ENCODE data around the gene TPSB2.
"Not testable (repeated sequence)": the region's sequence is repeated elsewhere in the genome, so short reads cannot be mapped to it uniquely, and the experiment has no call there.

Gene TPSB2

DNA sequence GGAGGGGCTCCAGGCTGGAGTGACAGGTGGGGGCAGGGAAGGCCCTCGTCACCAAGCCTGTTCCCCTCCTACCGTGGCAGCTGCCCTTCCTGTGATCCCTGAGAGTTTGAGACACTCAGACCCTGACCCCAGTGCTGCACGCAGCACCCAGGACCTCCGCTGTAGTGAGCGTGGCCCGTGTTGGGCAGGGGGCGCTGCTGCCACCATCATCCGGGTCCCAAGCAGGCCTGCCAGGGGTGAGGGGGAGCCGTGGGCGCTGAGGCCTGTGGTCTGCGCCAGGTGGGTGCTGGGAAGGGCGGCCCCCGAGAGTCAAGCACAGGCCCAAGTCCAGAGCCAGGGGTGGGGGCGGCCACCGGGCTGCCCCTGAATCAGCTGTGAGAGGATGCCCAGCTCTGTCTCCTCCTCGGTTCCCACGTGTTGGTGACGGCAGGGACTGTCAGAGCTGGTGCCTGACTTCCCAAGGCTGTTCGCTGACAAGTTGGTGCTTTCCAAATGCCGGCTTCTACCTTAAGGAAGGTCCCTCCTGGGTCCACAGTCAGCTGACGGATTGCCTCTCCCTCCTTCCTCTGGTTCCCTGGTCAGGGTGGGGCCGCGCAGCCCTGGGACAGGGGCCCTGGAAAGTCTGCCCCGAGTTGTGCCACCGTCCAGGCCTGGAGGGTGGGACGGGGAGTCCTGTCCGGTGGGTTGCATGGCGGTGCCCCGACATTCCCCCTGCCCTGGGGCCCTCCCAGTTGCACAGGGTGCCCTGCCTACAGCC is 36.0 kb downstream of the TPSB2 start:
- H3K36me3 ChIP-seq (ENCODE audit: control insufficient read depth in 1 of 2, insufficient read depth in 2 of 2, low read depth in 1 of 2, low read length in 2 of 2), result no peaks in the 10 kb centered on the region
- 79% methylated on average over 29 of the region's 29 CpGs for WGBS
- H2AK5ac ChIP-seq (ENCODE audit: low read length, severe bottlenecking), result no peak overlapping the region
- no peak overlapping the region for H4K91ac ChIP-seq (ENCODE audit: low read length)
- H3K4ac ChIP-seq (ENCODE audit: low read depth in 1 of 2, low read length in 2 of 2), result no peak overlapping the region
- H3K4me3 ChIP-seq (ENCODE audit: insufficient read depth in 1 of 2, low read depth in 1 of 2, low read length in 2 of 2), result no peak overlapping the region
- no peak overlapping the region for H2BK120ac ChIP-seq (ENCODE audit: low read depth, low read length)
- H3K27me3 ChIP-seq (ENCODE audit: control insufficient read depth in 1 of 2, insufficient read depth in 1 of 2, low read length in 2 of 2), result peaks cover 5 to 38% of the 10 kb centered on the region in 2 experiments
- no peak overlapping the region for H3K18ac ChIP-seq (ENCODE audit: low read depth in 1 of 2, low read length in 2 of 2)
- H3K4me1 ChIP-seq (ENCODE audit: control insufficient read depth, insufficient read depth, low read depth, low read length), result peaks cover 2% of the 10 kb centered on the region
- H4K8ac ChIP-seq (ENCODE audit: low read length), result no peak overlapping the region
- H3K23ac ChIP-seq (ENCODE audit: low read length in 2 of 2), result no peak overlapping the region
- H3K9ac ChIP-seq (ENCODE audit: low read length), result no peak overlapping the region
- no peaks in the 10 kb centered on the region for H3K79me1 ChIP-seq (replicated peaks; ENCODE audit: low read length, poor library complexity, severe bottlenecking)
- no peaks in the 10 kb centered on the region for H3K9me3 ChIP-seq (ENCODE audit: control insufficient read depth, low read length)
- no peak overlapping the region for H2BK5ac ChIP-seq (ENCODE audit: low read depth, low read length, poor library complexity, severe bottlenecking)
- H3K27ac ChIP-seq (ENCODE audit: low read length, poor library complexity, severe bottlenecking), result no peak overlapping the region
- no peak overlapping the region for H2BK12ac ChIP-seq (ENCODE audit: low read length in 2 of 2)
- H2AFZ ChIP-seq (ENCODE audit: low read depth, low read length), result no peak overlapping the region
- no peak overlapping the region for H2BK15ac ChIP-seq (ENCODE audit: low read depth, poor library complexity, severe bottlenecking)
- H3K4me2 ChIP-seq (ENCODE audit: low read length, poor library complexity, severe bottlenecking), result no peak overlapping the region
- DNase-seq, result no peak
- H3K14ac ChIP-seq (ENCODE audit: low read length in 2 of 2), result no peak overlapping the region

DNA sequence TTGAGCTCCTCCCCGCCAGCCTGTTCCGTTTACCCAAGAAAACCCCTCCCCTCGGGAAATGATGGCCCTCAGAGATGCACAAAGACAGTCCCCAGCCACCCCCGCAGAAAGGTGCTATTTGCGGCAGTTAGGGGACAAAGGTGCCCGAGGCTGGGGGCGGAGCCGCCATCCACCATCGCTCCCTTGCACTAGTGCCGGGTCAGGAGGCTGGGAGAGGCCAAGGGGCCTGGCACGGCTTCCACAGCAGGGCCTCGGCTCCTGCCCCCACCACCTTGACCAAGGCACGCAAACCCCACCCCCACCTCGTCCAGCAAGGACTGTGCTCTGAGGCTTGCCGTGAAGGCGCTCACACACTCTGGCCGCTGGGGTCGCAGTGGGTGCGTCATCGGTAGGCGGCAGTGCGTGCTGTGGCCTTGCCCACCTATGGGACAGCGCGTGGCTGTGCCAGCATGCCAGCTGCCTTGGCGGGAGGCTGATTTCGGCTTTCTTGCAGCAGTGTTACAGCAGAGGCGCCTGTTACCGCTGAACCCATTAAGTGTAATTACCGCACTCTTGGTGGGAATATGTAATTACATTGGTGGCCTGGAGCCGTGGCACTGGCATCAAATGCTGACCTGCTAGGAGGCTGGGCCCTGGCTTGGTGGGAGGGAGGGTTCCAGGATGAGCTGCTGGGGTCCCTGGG is 36.7 kb downstream of the TPSB2 start:
- Histone ChIP-seq H3K79me1 (replicated peaks; ENCODE audit: low read length, poor library complexity, severe bottlenecking) (no peaks in the 10 kb centered on the region), H3K4me1 (ENCODE audit: control insufficient read depth, insufficient read depth, low read depth, low read length) (peaks cover 2% of the 10 kb centered on the region), H2AK5ac (ENCODE audit: low read length, severe bottlenecking) (no peak overlapping the region), H3K27ac (ENCODE audit: low read length, poor library complexity, severe bottlenecking) (no peak overlapping the region), H3K4me2 (ENCODE audit: low read length, poor library complexity, severe bottlenecking) (no peak overlapping the region), H4K91ac (ENCODE audit: low read length) (no peak overlapping the region), H2BK12ac (ENCODE audit: low read length in 2 of 2) (no peak overlapping the region), H2BK5ac (ENCODE audit: low read depth, low read length, poor library complexity, severe bottlenecking) (no peak overlapping the region), H3K4ac (ENCODE audit: low read depth in 1 of 2, low read length in 2 of 2) (no peak overlapping the region), H3K14ac (ENCODE audit: low read length in 2 of 2) (no peak overlapping the region), H3K36me3 (ENCODE audit: control insufficient read depth in 1 of 2, insufficient read depth in 2 of 2, low read depth in 1 of 2, low read length in 2 of 2) (no peaks in the 10 kb centered on the region), H3K9me3 (ENCODE audit: control insufficient read depth, low read length) (no peaks in the 10 kb centered on the region), H2AFZ (ENCODE audit: low read depth, low read length) (no peak overlapping the region), H2BK15ac (ENCODE audit: low read depth, poor library complexity, severe bottlenecking) (no peak overlapping the region), H3K9ac (ENCODE audit: low read length) (no peak overlapping the region), H3K4me3 (ENCODE audit: insufficient read depth in 1 of 2, low read depth in 1 of 2, low read length in 2 of 2) (no peak overlapping the region), H2BK120ac (ENCODE audit: low read depth, low read length) (no peak overlapping the region), H3K23ac (ENCODE audit: low read length in 2 of 2) (no peak overlapping the region), H3K18ac (ENCODE audit: low read depth in 1 of 2, low read length in 2 of 2) (no peak overlapping the region), H4K8ac (ENCODE audit: low read length) (no peak overlapping the region), H3K27me3 (ENCODE audit: control insufficient read depth in 1 of 2, insufficient read depth in 1 of 2, low read length in 2 of 2) (peaks cover 5 to 39% of the 10 kb centered on the region in 2 experiments)
- DNase-seq, result no peak
- WGBS, result 89% methylated on average over 30 of the region's 30 CpGs

DNA sequence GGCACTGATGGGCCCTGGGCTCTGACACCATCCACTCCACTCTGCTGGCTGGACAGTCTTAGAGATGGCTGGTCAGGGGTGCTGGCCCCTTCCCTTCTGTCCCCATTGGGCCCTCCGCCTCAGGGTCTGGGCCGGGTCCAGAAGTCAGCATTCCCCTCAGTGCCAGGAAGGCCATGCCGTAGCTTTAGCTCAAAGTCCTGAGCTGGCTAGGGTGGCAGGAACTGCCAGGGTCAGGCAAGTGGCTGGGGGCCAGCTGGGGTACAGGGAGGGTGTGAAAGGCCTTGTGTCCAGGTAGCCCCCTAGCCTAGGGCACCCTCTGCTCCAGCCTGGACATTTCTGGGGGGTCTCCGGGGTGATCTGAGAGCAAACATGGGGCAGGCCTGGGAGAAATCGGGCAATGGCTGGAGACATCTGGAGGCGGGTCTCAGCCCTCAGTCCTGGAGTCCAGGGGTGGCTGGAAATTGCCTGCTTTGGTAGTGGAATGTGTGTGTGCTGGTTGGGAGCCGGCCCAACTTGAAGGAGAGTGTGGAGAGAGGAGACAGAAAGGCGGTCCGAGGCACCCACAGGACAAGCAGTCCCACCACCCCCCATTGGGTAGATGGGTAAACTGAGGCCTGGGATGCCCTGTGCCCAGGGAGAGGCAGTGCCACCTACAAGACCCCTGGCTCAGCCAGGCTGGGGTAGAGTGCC is 37.5 kb downstream of the TPSB2 start:
- Histone ChIP-seq H3K4me3 (ENCODE audit: insufficient read depth in 1 of 2, low read depth in 1 of 2, low read length in 2 of 2) (no peak overlapping the region), H2BK5ac (ENCODE audit: low read depth, low read length, poor library complexity, severe bottlenecking) (no peak overlapping the region), H2AK5ac (ENCODE audit: low read length, severe bottlenecking) (no peak overlapping the region), H3K27me3 (ENCODE audit: control insufficient read depth in 1 of 2, insufficient read depth in 1 of 2, low read length in 2 of 2) (peaks cover 3 to 43% of the 10 kb centered on the region in 2 experiments), H3K36me3 (ENCODE audit: control insufficient read depth in 1 of 2, insufficient read depth in 2 of 2, low read depth in 1 of 2, low read length in 2 of 2) (no peaks in the 10 kb centered on the region), H2BK12ac (ENCODE audit: low read length in 2 of 2) (no peak overlapping the region), H2BK120ac (ENCODE audit: low read depth, low read length) (no peak overlapping the region), H2BK15ac (ENCODE audit: low read depth, poor library complexity, severe bottlenecking) (no peak overlapping the region), H3K9ac (ENCODE audit: low read length) (no peak overlapping the region), H3K4ac (ENCODE audit: low read depth in 1 of 2, low read length in 2 of 2) (no peak overlapping the region), H3K79me1 (replicated peaks; ENCODE audit: low read length, poor library complexity, severe bottlenecking) (no peaks in the 10 kb centered on the region), H4K91ac (ENCODE audit: low read length) (no peak overlapping the region), H2AFZ (ENCODE audit: low read depth, low read length) (no peak overlapping the region), H4K8ac (ENCODE audit: low read length) (no peak overlapping the region), H3K23ac (ENCODE audit: low read length in 2 of 2) (no peak overlapping the region), H3K9me3 (ENCODE audit: control insufficient read depth, low read length) (no peaks in the 10 kb centered on the region), H3K27ac (ENCODE audit: low read length, poor library complexity, severe bottlenecking) (no peak overlapping the region), H3K18ac (ENCODE audit: low read depth in 1 of 2, low read length in 2 of 2) (no peak overlapping the region), H3K4me2 (ENCODE audit: low read length, poor library complexity, severe bottlenecking) (no peak overlapping the region), H3K14ac (ENCODE audit: low read length in 2 of 2) (no peak overlapping the region), H3K4me1 (ENCODE audit: control insufficient read depth, insufficient read depth, low read depth, low read length) (peaks cover 2% of the 10 kb centered on the region)
- DNase-seq, result no peak
- WGBS, result 81% methylated on average over 8 of the region's 9 CpGs

DNA sequence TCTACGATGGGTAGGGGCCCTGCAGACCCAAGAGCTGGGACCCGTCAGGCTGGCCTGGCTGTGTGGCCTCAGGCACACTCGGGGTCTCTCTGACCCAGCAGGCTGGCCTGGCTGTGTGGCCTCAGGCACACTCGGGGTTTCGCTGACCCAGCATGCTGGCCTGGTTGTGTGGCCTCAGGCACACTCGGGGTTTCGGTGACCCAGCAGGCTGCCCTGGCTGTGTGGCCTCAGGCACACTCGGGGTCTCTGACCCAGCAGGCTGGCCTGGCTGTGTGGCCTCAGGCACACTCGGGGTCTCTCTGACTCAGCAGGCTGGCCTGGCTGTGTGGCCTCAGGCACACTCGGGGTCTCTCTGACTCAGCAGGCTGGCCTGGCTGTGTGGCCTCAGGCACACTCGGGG is 39.2 kb downstream of the TPSB2 start:
- H3K23ac ChIP-seq (ENCODE audit: low read length in 2 of 2); H3K18ac ChIP-seq (ENCODE audit: low read depth in 1 of 2, low read length in 2 of 2); H3K9ac ChIP-seq (ENCODE audit: low read length); H2BK120ac ChIP-seq (ENCODE audit: low read depth, low read length); H2BK5ac ChIP-seq (ENCODE audit: low read depth, low read length, poor library complexity, severe bottlenecking); H3K4me2 ChIP-seq (ENCODE audit: low read length, poor library complexity, severe bottlenecking); H3K4ac ChIP-seq (ENCODE audit: low read depth in 1 of 2, low read length in 2 of 2); DNase-seq; H2AFZ ChIP-seq (ENCODE audit: low read depth, low read length); H2BK12ac ChIP-seq (ENCODE audit: low read length in 2 of 2); H3K4me1 ChIP-seq (ENCODE audit: control insufficient read depth, insufficient read depth, low read depth, low read length); H4K91ac ChIP-seq (ENCODE audit: low read length); H3K14ac ChIP-seq (ENCODE audit: low read length in 2 of 2); H2BK15ac ChIP-seq (ENCODE audit: low read depth, poor library complexity, severe bottlenecking); H3K9me3 ChIP-seq (ENCODE audit: control insufficient read depth, low read length); H3K4me3 ChIP-seq (ENCODE audit: insufficient read depth in 1 of 2, low read depth in 1 of 2, low read length in 2 of 2); H3K79me1 ChIP-seq (replicated peaks; ENCODE audit: low read length, poor library complexity, severe bottlenecking); H3K36me3 ChIP-seq (ENCODE audit: control insufficient read depth in 1 of 2, insufficient read depth in 2 of 2, low read depth in 1 of 2, low read length in 2 of 2); H3K27ac ChIP-seq (ENCODE audit: low read length, poor library complexity, severe bottlenecking); H2AK5ac ChIP-seq (ENCODE audit: low read length, severe bottlenecking); H4K8ac ChIP-seq (ENCODE audit: low read length): not testable (repeated sequence)
- peaks cover 0 to 30% of the 10 kb centered on the region in 2 experiments for H3K27me3 ChIP-seq (ENCODE audit: control insufficient read depth in 1 of 2, insufficient read depth in 1 of 2, low read length in 2 of 2)
- 78% methylated on average over 10 of the region's 11 CpGs for WGBS

All from mesenchymal stem cell (in vitro differentiated cells and primary cell).